ENCODE results near the gene IL33.

IL33 gene

DNA sequence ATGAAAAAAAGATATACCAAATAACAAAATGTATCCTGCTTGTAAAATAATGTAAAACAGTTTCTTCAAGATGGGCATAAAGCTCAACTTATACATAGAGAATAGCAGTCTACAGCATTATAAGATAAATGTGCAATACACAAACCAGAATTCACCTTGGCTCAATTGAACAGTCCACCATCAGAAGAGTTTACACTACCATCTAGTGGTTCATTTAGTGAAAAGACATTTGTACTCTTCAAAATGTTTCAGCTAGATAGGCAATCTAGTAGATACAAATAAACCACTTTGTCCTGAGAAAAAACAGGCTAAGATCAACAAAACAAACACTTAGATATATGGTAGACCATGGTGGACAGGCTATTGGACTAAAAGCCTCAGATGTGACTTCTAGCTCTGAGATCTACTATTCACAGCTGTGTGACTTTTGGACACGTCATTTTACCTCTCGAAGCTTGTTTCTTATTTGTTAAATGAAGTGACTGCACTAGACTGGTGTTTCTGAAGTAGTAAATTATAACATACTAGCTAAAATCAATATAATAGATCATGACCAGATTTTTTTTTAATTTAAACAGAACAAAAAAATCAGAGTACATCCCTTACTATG, 90.5 kb downstream of the IL33 start:
- no peaks in the 10 kb centered on the region for H3K9me3 Mint-ChIP-seq
- no peaks in the 10 kb centered on the region for H3K36me3 Mint-ChIP-seq
- peaks cover 11% of the 10 kb centered on the region for H3K27me3 Mint-ChIP-seq
- no peak for ATAC-seq
- no peaks in the 10 kb centered on the region for H3K4me1 Mint-ChIP-seq
- no peak overlapping the region for H3K4me3 Mint-ChIP-seq
- H3K27ac Mint-ChIP-seq: no peak overlapping the region
